ENCODE data around the gene RWDD2A. TPM values are rescaled to one million over a fixed set of nuclear protein-coding genes. Genes with fewer than 3 reads are reported as not detected.

RWDD2A gene
- total RNA-seq, 1 experiment from 2014 or later, result 1.8 TPM

DNA sequence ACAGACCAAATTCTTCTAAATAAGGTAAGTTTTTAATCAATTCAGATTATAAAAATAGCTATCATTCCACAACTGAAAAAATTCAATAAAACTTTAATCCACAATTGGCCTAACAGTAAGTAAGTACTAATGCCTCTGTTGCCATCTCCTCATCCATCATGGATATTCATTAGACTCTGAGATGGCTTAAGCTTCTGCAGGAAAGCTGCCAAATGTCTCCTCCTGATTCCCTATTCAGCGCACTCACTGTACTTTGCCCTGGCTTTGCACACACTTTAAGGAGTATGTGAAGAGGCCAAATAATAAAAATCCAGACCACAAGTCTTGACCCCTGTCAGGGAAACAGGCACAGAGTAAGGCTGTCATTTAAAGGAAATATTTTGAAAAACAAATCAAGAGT is 23.6 kb upstream of the RWDD2A start:
- Histone ChIP-seq H3K4me1 (replicated peaks; ENCODE audit: insufficient read depth) (no peaks in the 10 kb centered on the region), H3K79me2 (ENCODE audit: low read depth) (no peaks in the 10 kb centered on the region), H3K9me3 (ENCODE audit: insufficient read depth, low read depth) (no peaks in the 10 kb centered on the region), H3K27me3 (ENCODE audit: insufficient read depth, low read depth) (no peaks in the 10 kb centered on the region), H3K4me2 (no peak overlapping the region), H3F3A (ENCODE audit: insufficient read depth, low read depth) (no peaks in the 10 kb centered on the region), H3K36me3 (ENCODE audit: low read depth) (no peaks in the 10 kb centered on the region), H3K27ac (no peak overlapping the region), H4K20me1 (ENCODE audit: insufficient read depth) (no peaks in the 10 kb centered on the region), H3K4me3 (no peak overlapping the region), H2AFZ (no peak overlapping the region), H3K9me2 (ENCODE audit: insufficient read depth) (no peaks in the 10 kb centered on the region)
- ChIA-PET POLR2A (ENCODE audit: unreplicated experiment) (no interaction called here), CTCF (no interaction called here)
- intact Hi-C loops (cut with micrococcal nuclease; ENCODE audit: unreplicated experiment), result no loop called here
- TF ChIP-seq EZH2 (IDR thresholded peaks at IDR 0.05; ENCODE audit: low read depth), result no peak
- TF ChIP-seq, protein P1, sequence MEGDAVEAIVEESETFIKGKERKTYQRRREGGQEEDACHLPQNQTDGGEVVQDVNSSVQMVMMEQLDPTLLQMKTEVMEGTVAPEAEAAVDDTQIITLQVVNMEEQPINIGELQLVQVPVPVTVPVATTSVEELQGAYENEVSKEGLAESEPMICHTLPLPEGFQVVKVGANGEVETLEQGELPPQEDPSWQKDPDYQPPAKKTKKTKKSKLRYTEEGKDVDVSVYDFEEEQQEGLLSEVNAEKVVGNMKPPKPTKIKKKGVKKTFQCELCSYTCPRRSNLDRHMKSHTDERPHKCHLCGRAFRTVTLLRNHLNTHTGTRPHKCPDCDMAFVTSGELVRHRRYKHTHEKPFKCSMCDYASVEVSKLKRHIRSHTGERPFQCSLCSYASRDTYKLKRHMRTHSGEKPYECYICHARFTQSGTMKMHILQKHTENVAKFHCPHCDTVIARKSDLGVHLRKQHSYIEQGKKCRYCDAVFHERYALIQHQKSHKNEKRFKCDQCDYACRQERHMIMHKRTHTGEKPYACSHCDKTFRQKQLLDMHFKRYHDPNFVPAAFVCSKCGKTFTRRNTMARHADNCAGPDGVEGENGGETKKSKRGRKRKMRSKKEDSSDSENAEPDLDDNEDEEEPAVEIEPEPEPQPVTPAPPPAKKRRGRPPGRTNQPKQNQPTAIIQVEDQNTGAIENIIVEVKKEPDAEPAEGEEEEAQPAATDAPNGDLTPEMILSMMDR (conservative IDR thresholded peaks at IDR 0.05), result no peak
- DNase-seq, result no peak
- BruUV-seq (replicated peaks), result no TSS peak

DNA sequence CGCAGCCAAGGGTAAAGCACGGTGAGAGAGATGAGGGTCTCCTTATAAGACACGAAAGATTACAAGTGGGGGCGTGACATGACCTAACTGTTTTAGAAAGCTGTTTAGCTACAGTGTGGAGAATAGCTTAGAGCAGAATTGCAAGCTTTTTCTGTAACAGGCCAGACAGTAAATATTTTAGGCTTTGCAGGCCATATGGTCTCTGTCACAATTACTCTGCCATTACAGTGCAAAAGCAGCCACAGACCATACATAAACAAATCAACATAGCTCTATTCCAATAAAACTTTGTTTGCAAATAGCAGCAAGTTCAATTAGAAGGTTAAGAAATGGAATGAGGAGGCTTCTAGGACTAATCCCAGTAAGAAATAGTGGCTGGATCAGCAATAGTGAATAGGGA is 16.9 kb upstream of the RWDD2A start:
- Histone ChIP-seq H4K20me1 (ENCODE audit: insufficient read depth) (no peaks in the 10 kb centered on the region), H3F3A (ENCODE audit: insufficient read depth, low read depth) (no peaks in the 10 kb centered on the region), H3K36me3 (ENCODE audit: low read depth) (no peaks in the 10 kb centered on the region), H3K4me1 (replicated peaks; ENCODE audit: insufficient read depth) (no peaks in the 10 kb centered on the region), H2AFZ (no peak overlapping the region), H3K4me3 (no peak overlapping the region), H3K79me2 (ENCODE audit: low read depth) (no peaks in the 10 kb centered on the region), H3K27me3 (ENCODE audit: insufficient read depth, low read depth) (no peaks in the 10 kb centered on the region), H3K9me3 (ENCODE audit: insufficient read depth, low read depth) (no peaks in the 10 kb centered on the region), H3K9me2 (ENCODE audit: insufficient read depth) (no peaks in the 10 kb centered on the region; the same call in 1 of the 2 replicates), H3K4me2 (no peak overlapping the region), H3K27ac (no peak overlapping the region)
- ChIA-PET CTCF (no interaction called here), POLR2A (ENCODE audit: unreplicated experiment) (no interaction called here)
- TF ChIP-seq, protein P1 (conservative IDR thresholded peaks at IDR 0.05), result no peak
- TF ChIP-seq EZH2 (IDR thresholded peaks at IDR 0.05; ENCODE audit: low read depth), result no peak
- intact Hi-C loops (cut with micrococcal nuclease; ENCODE audit: unreplicated experiment), result no loop called here
- DNase-seq, result no peak
- no TSS peak for BruUV-seq (replicated peaks)

DNA sequence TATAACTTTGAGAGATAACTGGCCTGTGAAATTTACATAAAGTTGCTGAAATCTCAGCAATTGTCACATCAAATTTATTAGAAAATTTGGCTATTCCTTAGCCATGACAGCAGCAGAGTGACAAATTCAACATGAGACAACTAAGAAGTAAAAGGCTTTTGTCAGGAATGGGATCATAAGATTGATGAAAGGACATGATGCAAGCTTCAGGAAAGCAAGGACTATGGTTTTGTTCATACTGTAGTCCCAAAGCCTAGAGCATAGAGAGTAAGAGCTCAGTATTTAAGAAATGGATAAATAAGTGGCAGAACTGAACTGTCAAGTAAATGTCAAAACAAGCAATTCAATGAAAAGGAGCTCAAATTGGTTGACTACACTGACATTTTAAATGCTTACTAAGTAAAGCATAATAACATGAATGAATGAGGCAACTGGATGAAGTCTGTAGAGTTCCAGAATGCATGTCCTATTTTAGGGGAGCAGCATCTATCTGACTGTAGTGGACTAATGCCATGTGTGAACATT is 12.7 kb upstream of the RWDD2A start:
- ChIA-PET POLR2A (ENCODE audit: unreplicated experiment) (no interaction called here), CTCF (no interaction called here)
- Histone ChIP-seq H2AFZ (no peak overlapping the region), H3K27ac (no peak overlapping the region), H3K36me3 (ENCODE audit: low read depth) (no peaks in the 10 kb centered on the region), H3F3A (ENCODE audit: insufficient read depth, low read depth) (no peaks in the 10 kb centered on the region), H3K4me3 (no peak overlapping the region), H3K27me3 (ENCODE audit: insufficient read depth, low read depth) (no peaks in the 10 kb centered on the region), H3K9me3 (ENCODE audit: insufficient read depth, low read depth) (no peaks in the 10 kb centered on the region), H3K79me2 (ENCODE audit: low read depth) (no peaks in the 10 kb centered on the region), H3K9me2 (ENCODE audit: insufficient read depth) (no peaks in the 10 kb centered on the region), H4K20me1 (ENCODE audit: insufficient read depth) (no peaks in the 10 kb centered on the region), H3K4me1 (replicated peaks; ENCODE audit: insufficient read depth) (no peaks in the 10 kb centered on the region), H3K4me2 (no peak overlapping the region)
- BruUV-seq (replicated peaks), result no TSS peak
- DNase-seq, result no peak
- intact Hi-C loops (cut with micrococcal nuclease; ENCODE audit: unreplicated experiment), result no loop called here
- TF ChIP-seq, protein P1 (conservative IDR thresholded peaks at IDR 0.05), result no peak
- no peak for TF ChIP-seq EZH2 (IDR thresholded peaks at IDR 0.05; ENCODE audit: low read depth)
